HEK293 (cell line): ENCODE results near the gene BBOF1.
"Not testable (repeated sequence)": the region's sequence is repeated elsewhere in the genome, so short reads cannot be mapped to it uniquely, and the experiment has no call there.

ENCODE experiments used
- CTCF ChIA-PET: fragments of 350-600 bp; formaldehyde crosslinking; extraction: SDS; loops from one replicate; lab custom pipeline; 2021; ENCODE audit warnings: antibody characterized with exemption; lab: Yijun Ruan, JAX
- POLR2A ChIA-PET: fragments of 300-600 bp; formaldehyde crosslinking; extraction: SDS; loops from one replicate; lab custom pipeline; 2020; ENCODE audit warnings: antibody characterized with exemption, inconsistent platforms; lab: Yijun Ruan, JAX
- H3K27ac ChIP-seq: fragments of 200-500 bp; sonication (Bioruptor generic); 2 replicates; pipeline ENCODE4 v1.5.1; 2014; ENCODE audit warnings: low read depth, low read length, control low read depth, inconsistent platforms; ENCODE audit errors: extremely low read depth
- H3K36me3 ChIP-seq, 2 experiments: fragments of 200-500 bp in 1 of 2; sonication (Bioruptor generic) in 1 of 2; 1 replicate in 1 of 2; 2 replicates in 1 of 2; pipeline ENCODE4 v1.5.1; 2014 to 2017; ENCODE audit warnings: inconsistent platforms in 2 of 2, low read length in 2 of 2; ENCODE audit not compliant: control insufficient read depth in 2 of 2, insufficient read depth in 1 of 2
- H3K4me1 ChIP-seq: fragments of 200-500 bp; sonication (Bioruptor generic); 2 replicates; pipeline ENCODE4 v1.5.1; 2014; ENCODE audit warnings: mild to moderate bottlenecking, low read length, inconsistent platforms; ENCODE audit not compliant: control insufficient read depth, insufficient read depth
- H3K4me3 ChIP-seq: 2 replicates; pipeline ENCODE4 v1.5.1; 2011; ENCODE audit warnings: low read depth, mild to moderate bottlenecking, control low read depth, low read length, moderate library complexity
- H3K9me3 ChIP-seq: fragments of 200-500 bp; sonication (Bioruptor generic); 2 replicates; pipeline ENCODE4 v1.5.1; 2014; ENCODE audit warnings: low read depth, low read length, inconsistent platforms; ENCODE audit not compliant: control insufficient read depth, insufficient read depth
- AEBP2 ChIP-seq: fragments of 450-650 bp; formaldehyde crosslinking; IDR thresholded peaks from 2 replicates; pipeline ENCODE4 v1.5.1; 2016; ENCODE audit warnings: missing biosample characterization, missing genetic modification characterization, borderline replicate concordance
- ATF2 ChIP-seq: fragments of 450-650 bp; formaldehyde crosslinking; IDR thresholded peaks from 2 replicates; pipeline ENCODE4 v1.5.1; 2016; ENCODE audit warnings: missing biosample characterization, missing genetic modification characterization, low read depth
- INSM2 ChIP-seq: fragments of 450-650 bp; formaldehyde crosslinking; IDR thresholded peaks from 2 replicates; pipeline ENCODE4 v1.5.1; 2016; ENCODE audit warnings: missing biosample characterization, missing genetic modification characterization
- KLF1 ChIP-seq: fragments of 450-650 bp; formaldehyde crosslinking; IDR thresholded peaks from 2 replicates; pipeline ENCODE4 v1.5.1; 2016; ENCODE audit warnings: missing biosample characterization, missing genetic modification characterization
- SCRT2 ChIP-seq: fragments of 450-650 bp; formaldehyde crosslinking; IDR thresholded peaks from 2 replicates; pipeline ENCODE4 v1.5.1; 2016; ENCODE audit warnings: missing biosample characterization, missing genetic modification characterization
- ZIC2 ChIP-seq: fragments of 450-650 bp; formaldehyde crosslinking; IDR thresholded peaks from 2 replicates; pipeline ENCODE4 v1.5.1; 2016; ENCODE audit warnings: missing biosample characterization, missing genetic modification characterization
- ZNF133 ChIP-seq: fragments of 450-650 bp; formaldehyde crosslinking; IDR thresholded peaks from 2 replicates; pipeline ENCODE4 v1.5.1; 2016; ENCODE audit warnings: missing biosample characterization, missing genetic modification characterization
- ZNF26 ChIP-seq: fragments of 450-650 bp; formaldehyde crosslinking; IDR thresholded peaks from 2 replicates; pipeline ENCODE4 v1.5.1; 2016; ENCODE audit warnings: missing biosample characterization, missing genetic modification characterization
- ZNF292 ChIP-seq: fragments of 450-650 bp; formaldehyde crosslinking; IDR thresholded peaks from 2 replicates; pipeline ENCODE4 v1.5.1; 2016; ENCODE audit warnings: low read depth, missing biosample characterization, missing genetic modification characterization, borderline replicate concordance
- ZNF513 ChIP-seq: fragments of 450-650 bp; IDR thresholded peaks from 2 replicates; pipeline ENCODE4 v1.5.1; 2018; ENCODE audit warnings: missing biosample characterization, missing genetic modification characterization
- ZNF629 ChIP-seq: fragments of 450-650 bp; formaldehyde crosslinking; IDR thresholded peaks from 2 replicates; pipeline ENCODE4 v1.5.1; 2017; ENCODE audit warnings: missing biosample characterization, missing genetic modification characterization
- ZNF654 ChIP-seq: fragments of 450-650 bp; formaldehyde crosslinking; IDR thresholded peaks from 2 replicates; pipeline ENCODE4 v1.5.1; 2016; ENCODE audit warnings: low read depth, missing biosample characterization, missing genetic modification characterization
- ZNF664 ChIP-seq: fragments of 450-650 bp; formaldehyde crosslinking; IDR thresholded peaks from 2 replicates; pipeline ENCODE4 v1.5.1; 2016; ENCODE audit warnings: missing biosample characterization, missing genetic modification characterization
- ZNF670 ChIP-seq: fragments of 450-650 bp; formaldehyde crosslinking; IDR thresholded peaks from 2 replicates; pipeline ENCODE4 v1.5.1; 2016; ENCODE audit warnings: missing biosample characterization, missing genetic modification characterization, low read depth
- ZNF707 ChIP-seq: fragments of 450-650 bp; formaldehyde crosslinking; IDR thresholded peaks from 2 replicates; pipeline ENCODE4 v1.5.1; 2016; ENCODE audit warnings: missing biosample characterization, missing genetic modification characterization
- ZNF837 ChIP-seq: fragments of 450-650 bp; formaldehyde crosslinking; IDR thresholded peaks from 2 replicates; pipeline ENCODE4 v1.5.1; 2016; ENCODE audit warnings: missing biosample characterization, missing genetic modification characterization

Gene BBOF1

GRCh38 chr14:73998726-73999125 is 20.4 kb upstream of the BBOF1 start:
- no peaks in the 10 kb centered on the region for H3K4me1 ChIP-seq
- ChIA-PET POLR2A (no interaction called here), CTCF (no interaction called here)
- TF ChIP-seq ZNF707 (no peak), ZNF664 (tag by site-specific recombination) (no peak), ZNF837 (tag by site-specific recombination) (no peak), INSM2 (tag by site-specific recombination) (no peak), ZNF670 (tag by site-specific recombination) (no peak), SCRT2 (tag by site-specific recombination) (no peak), ZNF629 (no peak), ZNF513 (tag by site-specific recombination) (no peak), ZNF133 (tag by site-specific recombination) (no peak), ZNF654 (no peak), AEBP2 (no peak), ZNF26 (tag by site-specific recombination) (no peak), ATF2 (no peak), KLF1 (no peak), ZIC2 (no peak), ZNF292 (tag by site-specific recombination) (no peak)
- no peaks in the 10 kb centered on the region for H3K9me3 ChIP-seq
- H3K27ac ChIP-seq = no peak overlapping the region
- H3K36me3 ChIP-seq = peaks cover 0 to 4% of the 10 kb centered on the region in 2 experiments; a peak in 2 of 3 replicates
- no peak overlapping the region for H3K4me3 ChIP-seq

- H3K36me3 ChIP-seq = peaks cover 13 to 14% of the 10 kb centered on the region in 2 experiments; a peak in 2 of 3 replicates
- H3K27ac ChIP-seq, CTCF ChIA-PET, H3K9me3 ChIP-seq, H3K4me3 ChIP-seq, POLR2A ChIA-PET, H3K4me1 ChIP-seq: not testable (repeated sequence)
Observed at GRCh38 chr14:74005664-74006063, 13.5 kb upstream of the BBOF1 start.
